Gastroesophageal sphincter (tissue), 4 donors: ENCODE measurements around the gene VTA1. TPM values are rescaled to one million over a fixed set of nuclear protein-coding genes. Genes with fewer than 3 reads are reported as not detected.
"Not testable (repeated sequence)": the region's sequence is repeated elsewhere in the genome, so short reads cannot be mapped to it uniquely, and the experiment has no call there.

Experiments used
- ATAC-seq: fragments of 150-250 bp; one replicate; pipeline ENCODE4 v1.9.1; 2016; ENCODE audit warnings: mild to moderate bottlenecking, moderate library complexity
- H3K27ac ChIP-seq, 4 donors: fragments of 200-600 bp; sonication (generic) in 3 of 4; 1 replicate in 3 of 4; 2 replicates in 1 of 4; pipeline ENCODE4 v1.5.1; 2016 to 2019
- H3K27me3 ChIP-seq: fragments of 200-600 bp; sonication (generic); one replicate; pipeline ENCODE4 v1.5.1; 2019
- H3K36me3 ChIP-seq, 2 donors: fragments of 200-600 bp; sonication (generic); one replicate each; pipeline ENCODE4 v1.5.1; 2019; ENCODE audit warnings: control low read depth in 1 of 2
- H3K4me1 ChIP-seq, 3 donors: fragments of 200-600 bp; sonication (generic); 1 replicate in 2 of 3; 2 replicates in 1 of 3; pipeline ENCODE4 v1.5.1; 2016 to 2019; ENCODE audit warnings: control low read depth in 2 of 3
- H3K4me3 ChIP-seq, 2 donors: fragments of 200-600 bp; sonication (generic); one replicate each; pipeline ENCODE4 v1.5.1; 2019; ENCODE audit warnings: mild to moderate bottlenecking in 1 of 2, moderate library complexity in 1 of 2
- H3K9me3 ChIP-seq, 3 donors: fragments of 200-600 bp; sonication (generic); one replicate each; pipeline ENCODE4 v1.5.1; 2017 to 2019; ENCODE audit warnings: control low read depth in 2 of 3
- CTCF ChIP-seq, 4 experiments: fragments of 200-600 bp in 2 of 4; fragments of 450-650 bp in 2 of 4; sonication (generic) in 1 of 4; IDR thresholded peaks; one replicate each; pipeline ENCODE4 v1.5.1; 2017 to 2019; ENCODE audit warnings: antibody characterized with exemption in 4 of 4, mild to moderate bottlenecking in 2 of 4, moderate library complexity in 2 of 4
- EP300 ChIP-seq: sonication (generic); formaldehyde crosslinking; IDR thresholded peaks from one replicate; pipeline ENCODE4 v1.6.1; 2017; ENCODE audit warnings: antibody characterized with exemption, mild to moderate bottlenecking
- POLR2A ChIP-seq, 2 donors: fragments of 450-650 bp; IDR thresholded peaks; one replicate each; pipeline ENCODE4 v1.6.1; 2017; ENCODE audit warnings: antibody characterized with exemption in 2 of 2, mild to moderate bottlenecking in 2 of 2, moderate library complexity in 1 of 2
- POLR2AphosphoS5 ChIP-seq: sonication (generic); formaldehyde crosslinking; IDR thresholded peaks from one replicate; pipeline ENCODE4 v1.6.1; 2017; ENCODE audit warnings: antibody characterized with exemption
- WGBS, 2 donors: methylation state at CpG; one replicate each; pipeline ENCODE4 v1.1.5; 2018; ENCODE audit warnings: low coverage in 1 of 2; 5-methylcytosine and 5-hydroxymethylcytosine counted together
- total RNA-seq, 4 donors: library from RNA; depleted of rRNA; stranded (reverse); fragments of >200 nt; gene quantifications; one replicate each; pipeline ENCODE4 v1.1.0, GENCODE V29; 2016

VTA1 gene
- total RNA-seq, 4 donors from 2014 or later, result 32.4 to 47.2 (median 37.4) TPM

GRCh38 chr6:142225115-142225514, 78.1 kb downstream of the VTA1 start:
- TF ChIP-seq POLR2AphosphoS5 (no peak), CTCF (IDR thresholded peaks at IDR 0.05) (no peak), EP300 (no peak), POLR2A (IDR thresholded peaks at IDR 0.05) (no peak)
- peaks cover 0 to 7% (median 0%) of the 10 kb centered on the region in 3 donors for H3K9me3 ChIP-seq
- no peak overlapping the region for H3K4me3 ChIP-seq
- 60 to 66% methylated on average over 4 of the region's 4 CpGs for WGBS, 2 donors
- H3K4me1 ChIP-seq, result no peaks in the 10 kb centered on the region
- H3K27me3 ChIP-seq, result no peaks in the 10 kb centered on the region
- ATAC-seq, result no peak
- H3K36me3 ChIP-seq, result peaks cover 0 to 10% of the 10 kb centered on the region in 2 donors
- no peak overlapping the region for H3K27ac ChIP-seq

GRCh38 chr6:142225552-142225951, 78.5 kb downstream of the VTA1 start:
- Histone ChIP-seq H3K36me3 (peaks cover 0 to 6% of the 10 kb centered on the region in 2 donors), H3K27me3 (no peaks in the 10 kb centered on the region), H3K4me3 (no peak overlapping the region), H3K4me1 (no peaks in the 10 kb centered on the region), H3K9me3 (peaks cover 0 to 7% (median 0%) of the 10 kb centered on the region in 3 donors), H3K27ac (no peak overlapping the region)
- no peak for ATAC-seq
- no peak for TF ChIP-seq EP300
- no peak for TF ChIP-seq CTCF (IDR thresholded peaks at IDR 0.05)
- TF ChIP-seq POLR2A (IDR thresholded peaks at IDR 0.05), result no peak
- TF ChIP-seq POLR2AphosphoS5, result no peak
- WGBS, 2 donors, result 10 to 18% methylated on average over 5 of the region's 5 CpGs

GRCh38 chr6:142226731-142227130, 79.7 kb downstream of the VTA1 start:
- Histone ChIP-seq H3K4me1 (no peaks in the 10 kb centered on the region), H3K27ac (no peak overlapping the region), H3K27me3 (peaks cover under 1% of the 10 kb centered on the region), H3K4me3 (no peak overlapping the region), H3K36me3 (no peaks in the 10 kb centered on the region), H3K9me3 (peaks cover 0 to 7% (median 0%) of the 10 kb centered on the region in 3 donors)
- 93 to 94% methylated on average over 4 of the region's 4 CpGs for WGBS, 2 donors
- ATAC-seq, result no peak
- TF ChIP-seq POLR2AphosphoS5, result no peak
- no peak for TF ChIP-seq EP300
- TF ChIP-seq POLR2A (IDR thresholded peaks at IDR 0.05), result no peak

GRCh38 chr6:142229518-142230270, 82.6 kb downstream of the VTA1 start:
- not testable (repeated sequence) for H3K27ac ChIP-seq, H3K4me3 ChIP-seq, H3K36me3 ChIP-seq, H3K9me3 ChIP-seq, H3K27me3 ChIP-seq, ATAC-seq, H3K4me1 ChIP-seq
- 85 to 96% methylated on average over 4 to 6 of the region's 6 CpGs for WGBS, 2 donors

- not testable (repeated sequence) for H3K36me3 ChIP-seq, ATAC-seq, H3K27me3 ChIP-seq, H3K9me3 ChIP-seq, H3K4me1 ChIP-seq, H3K4me3 ChIP-seq, H3K27ac ChIP-seq
- WGBS, 2 donors, result no CpG with 5 or more reads among the region's 12 CpGs
These were observed 85.4 kb downstream of the VTA1 start for GRCh38 chr6:142232206-142233044.

GRCh38 chr6:142233945-142234682, 87.1 kb downstream of the VTA1 start:
- ATAC-seq, result no peak
- WGBS, 2 donors, result 63 to 82% methylated on average over 6 to 7 of the region's 8 CpGs
- TF ChIP-seq EP300 (no peak), POLR2AphosphoS5 (no peak), CTCF (IDR thresholded peaks at IDR 0.05) (no peak), POLR2A (IDR thresholded peaks at IDR 0.05) (no peak)

More at GRCh38 chr6:142233945-142234682, 87.1 kb downstream of the VTA1 start:
- H3K36me3 ChIP-seq, result no peaks in the 10 kb centered on the region
- no peaks in the 10 kb centered on the region for H3K9me3 ChIP-seq
- no peak overlapping the region for H3K4me3 ChIP-seq
- H3K4me1 ChIP-seq, result no peaks in the 10 kb centered on the region
- peaks cover 8% of the 10 kb centered on the region for H3K27me3 ChIP-seq
- no peak overlapping the region for H3K27ac ChIP-seq
